HepG2 (cell line): ENCODE results near the gene ELP2. TPM values are rescaled to one million over a fixed set of nuclear protein-coding genes. Genes with fewer than 3 reads are reported as not detected.

ENCODE experiments used
- CENPT ChIP-seq: sonication (generic); formaldehyde crosslinking; IDR thresholded peaks from 2 replicates; pipeline ENCODE4 v1.8.0; 2022; ENCODE audit warnings: low read depth, mild to moderate bottlenecking, moderate library complexity, missing genetic modification reagents
- FOSL1 ChIP-seq: sonication (generic); formaldehyde crosslinking; IDR thresholded peaks from 2 replicates; pipeline ENCODE4 v1.9.0; 2021; ENCODE audit warnings: missing genetic modification reagents, borderline replicate concordance
- HIVEP1 ChIP-seq: sonication (generic); formaldehyde crosslinking; IDR thresholded peaks from 2 replicates; pipeline ENCODE4 v1.4.0; 2020; ENCODE audit warnings: mild to moderate bottlenecking, missing genetic modification reagents
- ISX ChIP-seq: sonication (generic); formaldehyde crosslinking; conservative IDR thresholded peaks from 2 replicates; pipeline ENCODE4 v1.5.0; 2020; ENCODE audit warnings: missing genetic modification reagents
- KMT2B ChIP-seq: IDR thresholded peaks from 2 replicates; pipeline ENCODE4 v1.6.1; 2016; ENCODE audit warnings: missing genetic modification reagents, missing compliant biosample characterization
- MBD4 ChIP-seq: IDR thresholded peaks from 2 replicates; pipeline ENCODE4 v1.6.1; 2012; ENCODE audit warnings: low read length, inconsistent platforms, borderline replicate concordance
- PHF20 ChIP-seq: sonication (generic); formaldehyde crosslinking; IDR thresholded peaks from 2 replicates; pipeline ENCODE4 v1.5.0; 2020; ENCODE audit warnings: mild to moderate bottlenecking, missing genetic modification reagents
- PTBP1 ChIP-seq: fragments of 200-400 bp; formaldehyde crosslinking; IDR thresholded peaks from 2 replicates; pipeline ENCODE4 v1.6.1; 2018; ENCODE audit warnings: low read length, low read depth; ENCODE audit not compliant: poor library complexity, severe bottlenecking
- RCOR2 ChIP-seq: IDR thresholded peaks from 2 replicates; pipeline ENCODE4 v1.6.1; 2016; ENCODE audit warnings: missing biosample characterization, missing genetic modification reagents
- REXO4 ChIP-seq: sonication (generic); formaldehyde crosslinking; IDR thresholded peaks from 2 replicates; pipeline ENCODE4 v1.8.0; 2022; ENCODE audit warnings: missing genetic modification reagents, mild to moderate bottlenecking, borderline replicate concordance
- RORA ChIP-seq: sonication (generic); formaldehyde crosslinking; IDR thresholded peaks from 2 replicates; pipeline ENCODE4 v1.5.0; 2020; ENCODE audit warnings: mild to moderate bottlenecking, missing genetic modification reagents, moderate library complexity
- SIX1 ChIP-seq: sonication (generic); formaldehyde crosslinking; IDR thresholded peaks from 2 replicates; pipeline ENCODE4 v1.4.0; 2020; ENCODE audit warnings: missing genetic modification reagents, borderline replicate concordance
- SP2 ChIP-seq: sonication (generic); formaldehyde crosslinking; IDR thresholded peaks from 2 replicates; pipeline ENCODE4 v1.5.1; 2020; ENCODE audit warnings: mild to moderate bottlenecking, missing genetic modification reagents
- SPEN ChIP-seq: sonication (generic); formaldehyde crosslinking; IDR thresholded peaks from 2 replicates; pipeline ENCODE4 v1.5.1; 2020; ENCODE audit warnings: low read depth, mild to moderate bottlenecking, missing genetic modification reagents
- TBL1XR1 ChIP-seq: fragments of 150-350 bp; IDR thresholded peaks from 2 replicates; pipeline ENCODE4 v1.6.1; 2014; ENCODE audit warnings: borderline replicate concordance, low read length; ENCODE audit not compliant: partially characterized antibody
- TEF ChIP-seq: sonication (generic); formaldehyde crosslinking; IDR thresholded peaks from 2 replicates; pipeline ENCODE4 v1.5.0; 2020; ENCODE audit warnings: missing genetic modification reagents
- ZNF670 ChIP-seq: sonication (generic); formaldehyde crosslinking; IDR thresholded peaks from 2 replicates; pipeline ENCODE4 v1.8.0; 2022; ENCODE audit warnings: mild to moderate bottlenecking, missing genetic modification reagents, borderline replicate concordance
- ZNF772 ChIP-seq: sonication (generic); formaldehyde crosslinking; IDR thresholded peaks from 2 replicates; pipeline ENCODE4 v1.5.0; 2020; ENCODE audit warnings: mild to moderate bottlenecking, missing genetic modification reagents
- ZNF878 ChIP-seq: sonication (generic); formaldehyde crosslinking; IDR thresholded peaks from 2 replicates; pipeline ENCODE4 v1.8.1; 2023; ENCODE audit warnings: mild to moderate bottlenecking, missing genetic modification reagents, moderate library complexity
- polyA plus RNA-seq, 8 experiments: library from polyadenylated mRNA; depleted of rRNA in 3 of 8; stranded (reverse) in 7 of 8; unstranded in 1 of 8; fragments of >200 nt; fragmentation: Illumina TruSeq in 4 of 8; extraction: Trizol in 4 of 8; gene quantifications; 2 replicates each; pipeline versions ENCODE4 v1.2.1 to v1.2.3, GENCODE V29; 2011 to 2016; ENCODE audit warnings: low read depth in 4 of 8, missing spikeins in 1 of 8, mixed read lengths in 1 of 8; ENCODE audit not compliant: insufficient read depth in 1 of 8
- total RNA-seq, 5 experiments: library from RNA; depleted of rRNA; stranded (reverse); fragments of >200 nt; fragmentation: Illumina TruSeq; extraction: Trizol; gene quantifications; 2 replicates each; pipeline ENCODE4 v1.2.3, GENCODE V29; 2016; ENCODE audit warnings: low read depth in 1 of 5
- TF ChIP-seq, protein P1 (sequence below): sonication (generic); formaldehyde crosslinking; IDR thresholded peaks from 2 replicates; pipeline ENCODE4 v1.5.0; 2020; ENCODE audit warnings: mild to moderate bottlenecking, missing genetic modification reagents
- TF ChIP-seq, protein P2 (sequence below), 2 experiments: sonication (generic) in 1 of 2; formaldehyde crosslinking in 1 of 2; IDR thresholded peaks; 2 replicates each; pipeline versions ENCODE4 v1.6.1 to v1.9.0; 2014 to 2022; ENCODE audit warnings: antibody characterized with exemption in 1 of 2, borderline replicate concordance in 1 of 2, inconsistent platforms in 1 of 2, low read depth in 1 of 2, missing genetic modification reagents in 1 of 2

ELP2 gene
- total and polyA plus RNA-seq, 2 of the 13 experiments (the other 11 are each of a cell fraction or from before 2014, with no cell fraction given): 98.7 to 100 TPM

- TF ChIP-seq, protein P1, sequence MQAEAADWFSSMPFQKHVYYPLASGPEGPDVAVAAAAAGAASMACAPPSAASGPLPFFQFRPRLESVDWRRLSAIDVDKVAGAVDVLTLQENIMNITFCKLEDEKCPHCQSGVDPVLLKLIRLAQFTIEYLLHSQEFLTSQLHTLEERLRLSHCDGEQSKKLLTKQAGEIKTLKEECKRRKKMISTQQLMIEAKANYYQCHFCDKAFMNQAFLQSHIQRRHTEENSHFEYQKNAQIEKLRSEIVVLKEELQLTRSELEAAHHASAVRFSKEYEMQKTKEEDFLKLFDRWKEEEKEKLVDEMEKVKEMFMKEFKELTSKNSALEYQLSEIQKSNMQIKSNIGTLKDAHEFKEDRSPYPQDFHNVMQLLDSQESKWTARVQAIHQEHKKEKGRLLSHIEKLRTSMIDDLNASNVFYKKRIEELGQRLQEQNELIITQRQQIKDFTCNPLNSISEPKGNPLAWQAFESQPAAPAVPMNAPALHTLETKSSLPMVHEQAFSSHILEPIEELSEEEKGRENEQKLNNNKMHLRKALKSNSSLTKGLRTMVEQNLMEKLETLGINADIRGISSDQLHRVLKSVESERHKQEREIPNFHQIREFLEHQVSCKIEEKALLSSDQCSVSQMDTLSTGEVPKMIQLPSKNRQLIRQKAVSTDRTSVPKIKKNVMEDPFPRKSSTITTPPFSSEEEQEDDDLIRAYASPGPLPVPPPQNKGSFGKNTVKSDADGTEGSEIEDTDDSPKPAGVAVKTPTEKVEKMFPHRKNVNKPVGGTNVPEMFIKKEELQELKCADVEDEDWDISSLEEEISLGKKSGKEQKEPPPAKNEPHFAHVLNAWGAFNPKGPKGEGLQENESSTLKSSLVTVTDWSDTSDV (CRISPR knock-in tag): no peak
- no peak for TF ChIP-seq RORA (CRISPR knock-in tag)
- no peak for TF ChIP-seq KMT2B
- peak; percentile 78 for TF ChIP-seq HIVEP1 (CRISPR knock-in tag)
- no peak for TF ChIP-seq RCOR2 (CRISPR knock-in tag)
- TF ChIP-seq ZNF670 (CRISPR knock-in tag): peak; percentile 46; the same call in 1 of the 2 replicates
- TF ChIP-seq FOSL1: no peak
- TF ChIP-seq SP2 (CRISPR knock-in tag): no peak
- no peak for TF ChIP-seq MBD4
- no peak; the same call in 1 of the 2 replicates for TF ChIP-seq ZNF772 (CRISPR knock-in tag)
- TF ChIP-seq PHF20 (CRISPR knock-in tag): peak; percentile 62; the same call in 1 of the 2 replicates
- TF ChIP-seq ISX (CRISPR knock-in tag): no peak
- peak; percentile 63 for TF ChIP-seq ZNF878 (CRISPR knock-in tag)
- TF ChIP-seq SPEN: no peak; the same call in 1 of the 2 replicates
- TF ChIP-seq TEF (CRISPR knock-in tag): no peak
- TF ChIP-seq, protein P2, sequence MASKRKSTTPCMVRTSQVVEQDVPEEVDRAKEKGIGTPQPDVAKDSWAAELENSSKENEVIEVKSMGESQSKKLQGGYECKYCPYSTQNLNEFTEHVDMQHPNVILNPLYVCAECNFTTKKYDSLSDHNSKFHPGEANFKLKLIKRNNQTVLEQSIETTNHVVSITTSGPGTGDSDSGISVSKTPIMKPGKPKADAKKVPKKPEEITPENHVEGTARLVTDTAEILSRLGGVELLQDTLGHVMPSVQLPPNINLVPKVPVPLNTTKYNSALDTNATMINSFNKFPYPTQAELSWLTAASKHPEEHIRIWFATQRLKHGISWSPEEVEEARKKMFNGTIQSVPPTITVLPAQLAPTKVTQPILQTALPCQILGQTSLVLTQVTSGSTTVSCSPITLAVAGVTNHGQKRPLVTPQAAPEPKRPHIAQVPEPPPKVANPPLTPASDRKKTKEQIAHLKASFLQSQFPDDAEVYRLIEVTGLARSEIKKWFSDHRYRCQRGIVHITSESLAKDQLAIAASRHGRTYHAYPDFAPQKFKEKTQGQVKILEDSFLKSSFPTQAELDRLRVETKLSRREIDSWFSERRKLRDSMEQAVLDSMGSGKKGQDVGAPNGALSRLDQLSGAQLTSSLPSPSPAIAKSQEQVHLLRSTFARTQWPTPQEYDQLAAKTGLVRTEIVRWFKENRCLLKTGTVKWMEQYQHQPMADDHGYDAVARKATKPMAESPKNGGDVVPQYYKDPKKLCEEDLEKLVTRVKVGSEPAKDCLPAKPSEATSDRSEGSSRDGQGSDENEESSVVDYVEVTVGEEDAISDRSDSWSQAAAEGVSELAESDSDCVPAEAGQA (IDR thresholded peaks at IDR 0.05; ENCODE audit: low read depth): no peak
- TF ChIP-seq, protein P2 (CRISPR knock-in tag; IDR thresholded peaks at IDR 0.05; ENCODE audit: borderline replicate concordance): peak; percentile 34; the same call in 1 of the 2 replicates
- TF ChIP-seq PTBP1: no peak
- no peak for TF ChIP-seq REXO4 (CRISPR knock-in tag)
- TF ChIP-seq SIX1 (CRISPR knock-in tag): no peak
- TF ChIP-seq TBL1XR1: no peak
- no peak for TF ChIP-seq CENPT (CRISPR knock-in tag)
Measured at GRCh38 chr18:36187193-36187825, 57.6 kb downstream of the ELP2 start, which contains the start of gene MOCOS (continued).
